Gastroesophageal sphincter (tissue), 4 donors: ENCODE data around the gene UNC93B1. TPM values are rescaled to one million over a fixed set of nuclear protein-coding genes. Genes with fewer than 3 reads are reported as not detected.

Source experiments
- ATAC-seq: fragments of 150-250 bp; one replicate; pipeline ENCODE4 v1.9.1; 2016; ENCODE audit warnings: mild to moderate bottlenecking, moderate library complexity
- H3K27ac ChIP-seq, 4 donors: fragments of 200-600 bp; sonication (generic) in 3 of 4; 1 replicate in 3 of 4; 2 replicates in 1 of 4; pipeline ENCODE4 v1.5.1; 2016 to 2019
- H3K27me3 ChIP-seq: fragments of 200-600 bp; sonication (generic); one replicate; pipeline ENCODE4 v1.5.1; 2019
- H3K36me3 ChIP-seq, 2 donors: fragments of 200-600 bp; sonication (generic); one replicate each; pipeline ENCODE4 v1.5.1; 2019; ENCODE audit warnings: control low read depth in 1 of 2
- H3K4me1 ChIP-seq, 3 donors: fragments of 200-600 bp; sonication (generic); 1 replicate in 2 of 3; 2 replicates in 1 of 3; pipeline ENCODE4 v1.5.1; 2016 to 2019; ENCODE audit warnings: control low read depth in 2 of 3
- H3K4me3 ChIP-seq, 2 donors: fragments of 200-600 bp; sonication (generic); one replicate each; pipeline ENCODE4 v1.5.1; 2019; ENCODE audit warnings: mild to moderate bottlenecking in 1 of 2, moderate library complexity in 1 of 2
- H3K9me3 ChIP-seq, 3 donors: fragments of 200-600 bp; sonication (generic); one replicate each; pipeline ENCODE4 v1.5.1; 2017 to 2019; ENCODE audit warnings: control low read depth in 2 of 3
- CTCF ChIP-seq, 4 experiments: fragments of 200-600 bp in 2 of 4; fragments of 450-650 bp in 2 of 4; sonication (generic) in 1 of 4; IDR thresholded peaks; one replicate each; pipeline ENCODE4 v1.5.1; 2017 to 2019; ENCODE audit warnings: antibody characterized with exemption in 4 of 4, mild to moderate bottlenecking in 2 of 4, moderate library complexity in 2 of 4
- EP300 ChIP-seq: sonication (generic); formaldehyde crosslinking; IDR thresholded peaks from one replicate; pipeline ENCODE4 v1.6.1; 2017; ENCODE audit warnings: antibody characterized with exemption, mild to moderate bottlenecking
- POLR2A ChIP-seq, 2 donors: fragments of 450-650 bp; IDR thresholded peaks; one replicate each; pipeline ENCODE4 v1.6.1; 2017; ENCODE audit warnings: antibody characterized with exemption in 2 of 2, mild to moderate bottlenecking in 2 of 2, moderate library complexity in 1 of 2
- POLR2AphosphoS5 ChIP-seq: sonication (generic); formaldehyde crosslinking; IDR thresholded peaks from one replicate; pipeline ENCODE4 v1.6.1; 2017; ENCODE audit warnings: antibody characterized with exemption
- WGBS, 2 donors: methylation state at CpG; one replicate each; pipeline ENCODE4 v1.1.5; 2018; ENCODE audit warnings: low coverage in 1 of 2; 5-methylcytosine and 5-hydroxymethylcytosine counted together
- total RNA-seq, 4 donors: library from RNA; depleted of rRNA; stranded (reverse); fragments of >200 nt; gene quantifications; one replicate each; pipeline ENCODE4 v1.1.0, GENCODE V29; 2016

The UNC93B1 gene
- total RNA-seq, 4 donors from 2014 or later = 12.6 to 33.0 (median 26.1) TPM

GRCh38 chr11:68032997-68033707 lies 29.3 kb upstream of the UNC93B1 start:
- H3K36me3 ChIP-seq = peaks cover 0 to 49% of the 10 kb centered on the region in 2 donors
- WGBS, 2 donors = 100% methylated on average over 1 of the region's 29 CpGs; no CpG with 5 or more reads in 1 of the 2 donors
- peaks cover under 1 to 62% (median 25%) of the 10 kb centered on the region in 3 donors for H3K4me1 ChIP-seq
- no peaks in the 10 kb centered on the region for H3K27me3 ChIP-seq
- no peak for TF ChIP-seq POLR2AphosphoS5
- TF ChIP-seq POLR2A (IDR thresholded peaks at IDR 0.05) = no peak
- no peak for TF ChIP-seq EP300
- no peak for TF ChIP-seq CTCF (IDR thresholded peaks at IDR 0.05)
- H3K9me3 ChIP-seq = no peaks in the 10 kb centered on the region
- peak overlapping the region in 2 of 4 donors; percentile 29 to 91 for H3K27ac ChIP-seq
- no peak overlapping the region for H3K4me3 ChIP-seq
- no peak for ATAC-seq

GRCh38 chr11:68032003-68032402 lies 28.1 kb upstream of the UNC93B1 start:
- H3K27me3 ChIP-seq = no peaks in the 10 kb centered on the region
- peaks cover 0 to 56% of the 10 kb centered on the region in 2 donors for H3K36me3 ChIP-seq
- H3K9me3 ChIP-seq = no peaks in the 10 kb centered on the region
- peak overlapping the region in 3 of 4 donors; percentile 89 to 92 (median 91) for H3K27ac ChIP-seq
- WGBS, 2 donors = 71 to 88% methylated on average over 2 to 9 of the region's 9 CpGs
- H3K4me3 ChIP-seq = peak overlapping the region in 1 of 2 donors; percentile 87
- no peak for ATAC-seq
- no peak for TF ChIP-seq POLR2A (IDR thresholded peaks at IDR 0.05)
- TF ChIP-seq POLR2AphosphoS5 = no peak
- no peak for TF ChIP-seq EP300
- H3K4me1 ChIP-seq = peaks cover 0 to 51% (median 18%) of the 10 kb centered on the region in 3 donors

- no peak for ATAC-seq
- TF ChIP-seq POLR2AphosphoS5 = no peak
- no peak for TF ChIP-seq EP300
- TF ChIP-seq POLR2A (IDR thresholded peaks at IDR 0.05) = no peak
- no peak for TF ChIP-seq CTCF (IDR thresholded peaks at IDR 0.05)
Measured at GRCh38 chr11:68031144-68031464, 27.2 kb upstream of the UNC93B1 start.

GRCh38 chr11:68030318-68031143 lies 26.6 kb upstream of the UNC93B1 start, which contains the start of gene NDUFS8:
NDUFS8 (plus strand) TSS chr11:68030681; CDS start chr11:68032152, 1,471 bp downstream.
- no peaks in the 10 kb centered on the region for H3K9me3 ChIP-seq
- peaks cover 0 to 46% of the 10 kb centered on the region in 2 donors for H3K36me3 ChIP-seq
- peak; percentile 99 for ATAC-seq
- TF ChIP-seq POLR2AphosphoS5 (peak; percentile 55), POLR2A (IDR thresholded peaks at IDR 0.05) (peak in 1 of 2 donors; percentile 61), CTCF (IDR thresholded peaks at IDR 0.05) (no peak), EP300 (no peak)
- peaks cover 0 to 40% (median 18%) of the 10 kb centered on the region in 3 donors for H3K4me1 ChIP-seq
- peak within 1 kb of the TSS; percentile 87 to 92 for H3K4me3 ChIP-seq
- peak within 1 kb of the TSS; percentile 85 to 92 (median 90) for H3K27ac ChIP-seq
- 0 to 1% methylated on average over 1 to 18 of the region's 56 CpGs for WGBS, 2 donors
- H3K27me3 ChIP-seq = no peaks in the 10 kb centered on the region

More at GRCh38 chr11:68031144-68031464, 27.2 kb upstream of the UNC93B1 start:
- H3K36me3 ChIP-seq = peaks cover 0 to 47% of the 10 kb centered on the region in 2 donors
- H3K4me1 ChIP-seq = peaks cover 0 to 42% (median 18%) of the 10 kb centered on the region in 3 donors
- 0 to 10% methylated on average over 3 to 10 of the region's 10 CpGs for WGBS, 2 donors
- H3K27ac ChIP-seq = peak overlapping the region; percentile 85 to 92 (median 90)
- peak overlapping the region; percentile 87 to 92 for H3K4me3 ChIP-seq
- no peaks in the 10 kb centered on the region for H3K9me3 ChIP-seq
- no peaks in the 10 kb centered on the region for H3K27me3 ChIP-seq

GRCh38 chr11:68028802-68029545 lies 25.1 kb upstream of the UNC93B1 start:
- peaks cover 0 to 46% of the 10 kb centered on the region in 2 donors for H3K36me3 ChIP-seq
- TF ChIP-seq EP300 = no peak
- H3K9me3 ChIP-seq = peaks cover 0 to 9% (median 0%) of the 10 kb centered on the region in 3 donors
- WGBS, 2 donors = 85 to 97% methylated on average over 7 of the region's 12 CpGs
- no peak overlapping the region for H3K27ac ChIP-seq
- no peak for ATAC-seq
- no peaks in the 10 kb centered on the region for H3K27me3 ChIP-seq
- H3K4me3 ChIP-seq = no peak overlapping the region
- peaks cover 0 to 40% (median 18%) of the 10 kb centered on the region in 3 donors for H3K4me1 ChIP-seq
